Medulla oblongata (tissue), 1 donor: ENCODE data around the gene DNAAF5.
"Not testable (repeated sequence)": the region's sequence is repeated elsewhere in the genome, so short reads cannot be mapped to it uniquely, and the experiment has no call there.

Experiments
- DNase-seq: peaks from one replicate; pipeline ENCODE4 v3.0.0-alpha.2; 2015; ENCODE audit errors: extremely low spot score

The DNAAF5 gene

GRCh38 chr7:746155-747061 lies 19.9 kb downstream of the DNAAF5 start:
- DNase-seq: no peak

- no peak for DNase-seq
Observed at GRCh38 chr7:747186-747585, 20.7 kb downstream of the DNAAF5 start.

- DNase-seq: no peak
Observed at GRCh38 chr7:748446-748845, 21.9 kb downstream of the DNAAF5 start.

- peak; percentile 20 for DNase-seq
Observed at GRCh38 chr7:749140-749551, 22.6 kb downstream of the DNAAF5 start.

GRCh38 chr7:750111-750905 lies 23.8 kb downstream of the DNAAF5 start:
- DNase-seq: no peak

GRCh38 chr7:751826-752225 lies 25.3 kb downstream of the DNAAF5 start:
- DNase-seq: no peak

- not testable (repeated sequence) for DNase-seq
Observed at GRCh38 chr7:752256-752655, 25.8 kb downstream of the DNAAF5 start.

- DNase-seq: no peak
Observed at GRCh38 chr7:753190-753589, 26.7 kb downstream of the DNAAF5 start.

GRCh38 chr7:754531-755412 lies 28.3 kb downstream of the DNAAF5 start:
- DNase-seq: no peak

- no peak for DNase-seq
Observed at GRCh38 chr7:755413-755805, 28.9 kb downstream of the DNAAF5 start.

- DNase-seq: no peak
Observed at GRCh38 chr7:756231-756927, 29.9 kb downstream of the DNAAF5 start.

- no peak for DNase-seq
Observed at GRCh38 chr7:756928-757560, 30.5 kb downstream of the DNAAF5 start.

GRCh38 chr7:757741-758163 lies 31.3 kb downstream of the DNAAF5 start:
- DNase-seq: no peak

GRCh38 chr7:759569-759968 lies 33.1 kb downstream of the DNAAF5 start:
- no peak for DNase-seq

- DNase-seq: no peak
Observed at GRCh38 chr7:760006-760405, 33.5 kb downstream of the DNAAF5 start.

GRCh38 chr7:761101-761500 lies 34.6 kb downstream of the DNAAF5 start:
- DNase-seq: no peak

GRCh38 chr7:761631-762030 lies 35.1 kb downstream of the DNAAF5 start:
- DNase-seq: no peak

- DNase-seq: no peak
Observed at GRCh38 chr7:762885-763284, 36.4 kb downstream of the DNAAF5 start.

GRCh38 chr7:763762-764161 lies 37.3 kb downstream of the DNAAF5 start:
- no peak for DNase-seq

GRCh38 chr7:765383-765782 lies 38.9 kb downstream of the DNAAF5 start:
- DNase-seq: no peak

GRCh38 chr7:767580-767940 lies 41.1 kb downstream of the DNAAF5 start:
- DNase-seq: no peak
